HepG2 (cell line): Measurements from ENCODE around the gene MPIG6B. TPM values are rescaled to one million over a fixed set of nuclear protein-coding genes. Genes with fewer than 3 reads are reported as not detected.

Source experiments
- ATAC-seq: fragments of 200-7000 bp; cut with Tn5 transposase; 3 replicates; pipeline ENCODE4 v1.9.1; 2020; ENCODE audit warnings: mild to moderate bottlenecking, moderate library complexity
- Bru-seq: library from RNA; stranded (reverse); fragments of 400-500 nt; gene quantifications from one replicate; lab custom pipeline; 2021; lab: Mats Ljungman, UMichigan
- BruChase-seq, 2 experiments: library from RNA; stranded (reverse); fragments of 400-500 nt; gene quantifications; one replicate each; lab custom pipeline; 2021; lab: Mats Ljungman, UMichigan
- BruUV-seq: library from RNA; stranded (reverse); fragments of 400-500 nt; replicated peaks from 2 replicates; lab custom pipeline; 2021; lab: Mats Ljungman, UMichigan
- CTCF ChIA-PET: fragments of 300-600 bp; formaldehyde crosslinking; extraction: SDS; loops from one replicate; lab custom pipeline; 2021; ENCODE audit warnings: low total read pairs, inconsistent platforms, low intra/inter-chr PET ratio; lab: Yijun Ruan, JAX
- POLR2A ChIA-PET: fragments of 350-600 bp; sonication (Branson Sonifier 250); formaldehyde crosslinking; loops from one replicate; lab custom pipeline; 2020; ENCODE audit warnings: antibody characterized with exemption, inconsistent platforms; lab: Yijun Ruan, JAX
- DNase-seq: peaks from one replicate; pipeline ENCODE4 v3.0.0-alpha.2; 2015; ENCODE audit warnings: low spot score
- FAIRE-seq: peaks from 3 replicates; lab custom pipeline; 2011; peaks lifted over from hg19 to GRCh38; lab: Jason Lieb, UNC
- H2AFZ ChIP-seq: one replicate; pipeline ENCODE4 v1.6.1; 2011; ENCODE audit warnings: low read length, inconsistent platforms
- H3K27ac ChIP-seq: fragments of 300-600 bp; 3 replicates; pipeline ENCODE4 v1.8.0; 2011; ENCODE audit warnings: mixed run types, mild to moderate bottlenecking, mixed read lengths, low read length, inconsistent platforms; ENCODE audit not compliant: insufficient read depth; ENCODE audit errors: extremely low read length
- H3K27me3 ChIP-seq, 2 experiments: fragments of 200-600 bp in 1 of 2; 2 replicates in 1 of 2; 3 replicates in 1 of 2; pipeline versions ENCODE4 v1.6.0 to v1.8.0; 2011; ENCODE audit warnings: low read length in 2 of 2, mild to moderate bottlenecking in 2 of 2, moderate library complexity in 2 of 2, inconsistent platforms in 1 of 2; ENCODE audit not compliant: insufficient read depth in 2 of 2, control insufficient read depth in 1 of 2
- H3K36me3 ChIP-seq, 2 experiments: fragments of 200-600 bp in 1 of 2; replicated peaks in 1 of 2; 2 replicates in 1 of 2; 3 replicates in 1 of 2; pipeline versions ENCODE4 v1.5.1 to v1.8.0; 2011; ENCODE audit warnings: low read length in 2 of 2, inconsistent platforms in 1 of 2; ENCODE audit not compliant: insufficient read depth in 2 of 2, control insufficient read depth in 1 of 2
- H3K4me1 ChIP-seq: 2 replicates; pipeline ENCODE4 v1.5.1; 2012; ENCODE audit warnings: low read length, inconsistent platforms; ENCODE audit not compliant: insufficient read depth
- H3K4me2 ChIP-seq: 2 replicates; pipeline ENCODE4 v1.6.0; 2011; ENCODE audit warnings: low read depth, low read length, inconsistent platforms
- H3K4me3 ChIP-seq, 3 experiments: fragments of 200-600 bp in 1 of 3; sonication (generic), shearing (Covaris generic) in 1 of 3; replicated peaks in 1 of 3; 2 replicates each; pipeline ENCODE4 v1.5.1; 2011 to 2016; ENCODE audit warnings: low read length in 3 of 3, inconsistent platforms in 2 of 3, low read depth in 2 of 3, mild to moderate bottlenecking in 2 of 3, control low read depth in 1 of 3, mixed read lengths in 1 of 3; ENCODE audit not compliant: insufficient read depth in 1 of 3
- H3K79me2 ChIP-seq: one replicate; pipeline ENCODE4 v1.6.1; 2011; ENCODE audit warnings: low read length, inconsistent platforms; ENCODE audit not compliant: insufficient read depth
- H3K9ac ChIP-seq: 2 replicates; pipeline ENCODE4 v1.6.0; 2011; ENCODE audit warnings: mild to moderate bottlenecking, low read depth, low read length, inconsistent platforms; ENCODE audit not compliant: insufficient read depth
- H3K9me3 ChIP-seq: 2 replicates; pipeline ENCODE4 v1.5.1; 2012; ENCODE audit warnings: mild to moderate bottlenecking, low read length
- H4K20me1 ChIP-seq: 2 replicates; pipeline ENCODE4 v1.6.0; 2011; ENCODE audit warnings: inconsistent platforms, mild to moderate bottlenecking, low read length, moderate library complexity; ENCODE audit not compliant: insufficient read depth
- AGO2 ChIP-seq: fragments of 200-400 bp; formaldehyde crosslinking; optimal IDR thresholded peaks from 2 replicates; pipeline ENCODE3; 2017; ENCODE audit warnings: mild to moderate bottlenecking, low read depth, low read length, moderate library complexity
- RBFOX2 ChIP-seq: fragments of 200-400 bp; formaldehyde crosslinking; IDR thresholded peaks from 2 replicates; pipeline ENCODE4 v1.6.1; 2017; ENCODE audit warnings: low read depth, mild to moderate bottlenecking, low read length
- RBM39 ChIP-seq: fragments of 200-400 bp; formaldehyde crosslinking; IDR thresholded peaks from one replicate; pipeline ENCODE4 v1.6.1; 2018; ENCODE audit warnings: antibody characterized with exemption, mild to moderate bottlenecking, low read depth, low read length; ENCODE audit not compliant: poor library complexity, severe bottlenecking
- WGBS: methylation state at CpG from one replicate; pipeline ENCODE4 v1.1.6; 2017; ENCODE audit warnings: low lambda C conversion rate; 5-methylcytosine and 5-hydroxymethylcytosine counted together
- in situ Hi-C: cut with HindIII; loops from 2 replicates; pipeline ENCODE4 v1.10.0; 2017; ENCODE audit warnings: low pct_unique_long_range_greater_than_20kb; ENCODE audit not compliant: extremely low pct_ligation_motif_present
- intact Hi-C: fragments of 100-400 bp; cut with micrococcal nuclease; formaldehyde crosslinking; loops from one replicate; pipeline ENCODE4 v1.10.0; 2022; ENCODE audit not compliant: unreplicated experiment
- long read RNA-seq, 2 experiments: library from RNA in 1 of 2; library from polyadenylated mRNA in 1 of 2; stranded (forward) in 1 of 2; unstranded in 1 of 2; transcript quantifications; one replicate each; pipeline ENCODE4 v2.0.0, GENCODE V29; 2019 to 2022
- polyA minus RNA-seq, 3 experiments: library from RNA; depleted of rRNA, polyadenylated mRNA; stranded (reverse); fragments of >200 nt; gene quantifications; 2 replicates each; pipeline ENCODE4 v1.2.3, GENCODE V29; 2011; ENCODE audit warnings: low replicate concordance in 1 of 3
- polyA plus RNA-seq, 8 experiments: library from polyadenylated mRNA; depleted of rRNA in 3 of 8; stranded (reverse) in 7 of 8; unstranded in 1 of 8; fragments of >200 nt; fragmentation: Illumina TruSeq in 4 of 8; extraction: Trizol in 4 of 8; gene quantifications; 2 replicates each; pipeline versions ENCODE4 v1.2.1 to v1.2.3, GENCODE V29; 2011 to 2016; ENCODE audit warnings: low read depth in 4 of 8, missing spikeins in 1 of 8, mixed read lengths in 1 of 8; ENCODE audit not compliant: insufficient read depth in 1 of 8
- total RNA-seq, 5 experiments: library from RNA; depleted of rRNA; stranded (reverse); fragments of >200 nt; fragmentation: Illumina TruSeq; extraction: Trizol; gene quantifications; 2 replicates each; pipeline ENCODE4 v1.2.3, GENCODE V29; 2016; ENCODE audit warnings: low read depth in 1 of 5

MPIG6B gene
- total RNA-seq (2016; rRNA removed; fragmentation: Illumina TruSeq; extraction: Trizol) (not detected in 2 replicates), polyA plus RNA-seq (2011; rRNA removed) (not detected in 2 replicates), polyA minus RNA-seq (2011; rRNA and poly(A)+ RNA removed; ENCODE audit: low replicate concordance) (not detected in 2 replicates), Bru-seq, nascent RNA (not detected), BruChase-seq, experiment 1, labeled RNA remaining after a 6-hour chase (not detected), BruChase-seq, experiment 2, labeled RNA remaining after a 2-hour chase (not detected)
- total RNA-seq (2016; cell fraction: cytosol; rRNA removed; fragmentation: Illumina TruSeq; extraction: Trizol; ENCODE audit: low read depth), result not detected in 2 replicates
- not detected in 2 replicates for total RNA-seq (2016; cell fraction: insoluble cytoplasmic fraction; rRNA removed; fragmentation: Illumina TruSeq; extraction: Trizol)
- total RNA-seq (2016; cell fraction: membrane; rRNA removed; fragmentation: Illumina TruSeq; extraction: Trizol), result not detected in 2 replicates
- total RNA-seq (2016; cell fraction: nucleus; rRNA removed; fragmentation: Illumina TruSeq; extraction: Trizol), result not detected in 2 replicates
- polyA plus RNA-seq (2011; cell fraction: cytosol; rRNA removed), result not detected in 2 replicates
- not detected in 2 replicates for polyA plus RNA-seq (2011; cell fraction: nucleus; rRNA removed)
- 0.08 and 0.15 TPM in 2 replicates for polyA plus RNA-seq (2012)
- polyA plus RNA-seq (2016; cell fraction: cytosol; fragmentation: Illumina TruSeq; extraction: Trizol; ENCODE audit: low read depth), result not detected in 2 replicates
- not detected in 2 replicates for polyA plus RNA-seq (2016; cell fraction: insoluble cytoplasmic fraction; fragmentation: Illumina TruSeq; extraction: Trizol; ENCODE audit: low read depth)
- polyA plus RNA-seq (2016; cell fraction: membrane; fragmentation: Illumina TruSeq; extraction: Trizol; ENCODE audit: low read depth), result not detected in 2 replicates
- not detected in 2 replicates for polyA plus RNA-seq (2016; cell fraction: nucleus; fragmentation: Illumina TruSeq; extraction: Trizol; ENCODE audit: insufficient read depth, low read depth)
- polyA minus RNA-seq (2011; cell fraction: cytosol; rRNA and poly(A)+ RNA removed), result not detected in 2 replicates
- not detected in 2 replicates for polyA minus RNA-seq (2011; cell fraction: nucleus; rRNA and poly(A)+ RNA removed)
- long read RNA-seq, experiment 1, result 0 reads
- long read RNA-seq, experiment 2, result 0 reads

- WGBS, result 69% methylated on average over 46 of the region's 46 CpGs
- H3K79me2 ChIP-seq, result no peaks in the 10 kb centered on the region
- peaks cover 0 to 5% of the 10 kb centered on the region in 2 experiments; a peak in 2 of 5 replicates for H3K36me3 ChIP-seq
- H3K27ac ChIP-seq, result no peak within 1 kb of the TSS
- BruUV-seq, result no TSS peak
- TF ChIP-seq RBM39, result no peak
- 0 out of 2 replicates have a peak, but pooled peaks have one; percentile 15 for TF ChIP-seq RBFOX2
- peak; percentile 78 for TF ChIP-seq AGO2
- CTCF ChIA-PET, result no interaction called here
- no peak within 1 kb of the TSS for H2AFZ ChIP-seq
- no peaks in the 10 kb centered on the region for H4K20me1 ChIP-seq
- no peak within 1 kb of the TSS for H3K4me3 ChIP-seq
- in situ Hi-C loops, result no loop called here
- intact Hi-C loops, result no loop called here
- DNase-seq (no peak), FAIRE-seq (no peak), ATAC-seq (peak; percentile 7)
- POLR2A ChIA-PET, result interaction anchor here (0.7 to 3.4 kb wide), 7 partner anchors 8 to 111 kb away, joined by 3 to 20 read pairs (median 5); partner anchors contain the start of genes ABHD16A, CLIC1, HSPA1B and LY6G6D
- no peaks in the 10 kb centered on the region for H3K9me3 ChIP-seq
- no peak within 1 kb of the TSS for H3K4me2 ChIP-seq
- no peaks in the 10 kb centered on the region for H3K4me1 ChIP-seq
- H3K27me3 ChIP-seq, result peaks cover 2 to 35% of the 10 kb centered on the region in 2 experiments; a peak in 4 of 5 replicates
- H3K9ac ChIP-seq, result no peak within 1 kb of the TSS
Observed at GRCh38 chr6:31723245-31723979, at the start of gene MPIG6B. TSS of gene MPIG6B (plus strand) at chr6:31723373. CDS start at chr6:31723384, 11 bp downstream.
